Measurements from ENCODE around the gene NSD1. TPM values are rescaled to one million over a fixed set of nuclear protein-coding genes. Genes with fewer than 3 reads are reported as not detected.

NSD1 gene
- total and polyA plus RNA-seq, 9 of the 15 experiments (the other 6 are each of a cell fraction or from before 2014, with no cell fraction given) = 3.8 to 51.0 (median 24.7) TPM

DNA sequence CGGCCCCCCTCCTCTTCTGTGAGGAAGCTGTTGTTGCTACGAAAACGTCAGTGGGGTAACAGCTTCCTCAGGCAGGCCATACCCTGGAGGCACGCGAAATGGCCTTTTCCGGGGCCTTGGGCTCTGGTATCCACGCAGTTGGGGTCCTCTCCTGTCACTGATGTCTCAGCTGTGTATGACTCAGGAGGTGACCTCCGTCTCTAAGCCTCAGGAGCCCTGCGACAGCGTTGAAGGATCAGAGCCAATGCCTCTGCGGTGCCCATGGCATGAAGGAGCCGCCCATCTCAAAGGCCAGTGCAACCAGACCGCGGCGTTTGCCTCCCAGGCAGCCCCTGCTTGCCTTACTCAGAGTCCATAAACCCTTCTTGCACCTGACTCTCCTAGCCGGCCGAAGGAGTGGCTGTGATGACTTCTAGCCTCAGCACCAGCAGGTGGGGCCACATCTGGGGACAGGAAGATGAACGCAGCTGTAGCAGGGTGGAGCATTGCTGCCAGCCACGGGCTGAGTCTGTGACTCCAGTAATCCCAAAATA lies 179.1 kb downstream of the NSD1 start (continued):
- TF ChIP-seq HSF4 (CRISPR knock-in tag; IDR thresholded peaks at IDR 0.05; ENCODE audit: borderline replicate concordance) (no peak), STAG1 (CRISPR knock-in tag; IDR thresholded peaks at IDR 0.05; ENCODE audit: borderline replicate concordance) (no peak), HDGF (IDR thresholded peaks at IDR 0.05) (0 out of 2 replicates have a peak, but pooled peaks have one; percentile 45), POLR2A (conservative IDR thresholded peaks at IDR 0.05) (peak; percentile 21), MEIS2 (IDR thresholded peaks at IDR 0.05; ENCODE audit: partially characterized antibody) (peak; percentile 16), SMAD3 (CRISPR knock-in tag; conservative IDR thresholded peaks at IDR 0.05) (no peak), KAT7 (CRISPR knock-in tag; IDR thresholded peaks at IDR 0.05; ENCODE audit: borderline replicate concordance) (peak; percentile 20; the same call in 1 of the 2 replicates), SUPT5H (IDR thresholded peaks at IDR 0.05) (peak; percentile 15), MTA3 (IDR thresholded peaks at IDR 0.05; ENCODE audit: borderline replicate concordance) (peak; percentile 77; the same call in 1 of the 2 replicates), CTBP1 (IDR thresholded peaks at IDR 0.05; ENCODE audit: borderline replicate concordance) (peak; percentile 91), DACH1 (IDR thresholded peaks at IDR 0.05; ENCODE audit: partially characterized antibody) (peak; percentile 51), MAZ (CRISPR knock-in tag; conservative IDR thresholded peaks at IDR 0.05 in 1 of 2, IDR thresholded peaks at IDR 0.05 in 1 of 2) (0 out of 4 replicates have a peak, but pooled peaks of 1 of the 2 experiments have one; percentile 8), TCF3 (CRISPR knock-in tag; IDR thresholded peaks at IDR 0.05) (peak; percentile 11; the same call in 1 of the 2 replicates)
- TF ChIP-seq, protein P1, sequence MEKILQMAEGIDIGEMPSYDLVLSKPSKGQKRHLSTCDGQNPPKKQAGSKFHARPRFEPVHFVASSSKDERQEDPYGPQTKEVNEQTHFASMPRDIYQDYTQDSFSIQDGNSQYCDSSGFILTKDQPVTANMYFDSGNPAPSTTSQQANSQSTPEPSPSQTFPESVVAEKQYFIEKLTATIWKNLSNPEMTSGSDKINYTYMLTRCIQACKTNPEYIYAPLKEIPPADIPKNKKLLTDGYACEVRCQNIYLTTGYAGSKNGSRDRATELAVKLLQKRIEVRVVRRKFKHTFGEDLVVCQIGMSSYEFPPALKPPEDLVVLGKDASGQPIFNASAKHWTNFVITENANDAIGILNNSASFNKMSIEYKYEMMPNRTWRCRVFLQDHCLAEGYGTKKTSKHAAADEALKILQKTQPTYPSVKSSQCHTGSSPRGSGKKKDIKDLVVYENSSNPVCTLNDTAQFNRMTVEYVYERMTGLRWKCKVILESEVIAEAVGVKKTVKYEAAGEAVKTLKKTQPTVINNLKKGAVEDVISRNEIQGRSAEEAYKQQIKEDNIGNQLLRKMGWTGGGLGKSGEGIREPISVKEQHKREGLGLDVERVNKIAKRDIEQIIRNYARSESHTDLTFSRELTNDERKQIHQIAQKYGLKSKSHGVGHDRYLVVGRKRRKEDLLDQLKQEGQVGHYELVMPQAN (IDR thresholded peaks at IDR 0.05; ENCODE audit: borderline replicate concordance) = 0 out of 2 replicates have a peak, but pooled peaks have one; percentile 47
- TF ChIP-seq, protein P2, sequence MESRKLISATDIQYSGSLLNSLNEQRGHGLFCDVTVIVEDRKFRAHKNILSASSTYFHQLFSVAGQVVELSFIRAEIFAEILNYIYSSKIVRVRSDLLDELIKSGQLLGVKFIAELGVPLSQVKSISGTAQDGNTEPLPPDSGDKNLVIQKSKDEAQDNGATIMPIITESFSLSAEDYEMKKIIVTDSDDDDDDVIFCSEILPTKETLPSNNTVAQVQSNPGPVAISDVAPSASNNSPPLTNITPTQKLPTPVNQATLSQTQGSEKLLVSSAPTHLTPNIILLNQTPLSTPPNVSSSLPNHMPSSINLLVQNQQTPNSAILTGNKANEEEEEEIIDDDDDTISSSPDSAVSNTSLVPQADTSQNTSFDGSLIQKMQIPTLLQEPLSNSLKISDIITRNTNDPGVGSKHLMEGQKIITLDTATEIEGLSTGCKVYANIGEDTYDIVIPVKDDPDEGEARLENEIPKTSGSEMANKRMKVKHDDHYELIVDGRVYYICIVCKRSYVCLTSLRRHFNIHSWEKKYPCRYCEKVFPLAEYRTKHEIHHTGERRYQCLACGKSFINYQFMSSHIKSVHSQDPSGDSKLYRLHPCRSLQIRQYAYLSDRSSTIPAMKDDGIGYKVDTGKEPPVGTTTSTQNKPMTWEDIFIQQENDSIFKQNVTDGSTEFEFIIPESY (CRISPR knock-in tag; IDR thresholded peaks at IDR 0.05) = 0 out of 2 replicates have a peak, but pooled peaks have one; percentile 7

Data from K562 (cell line).